Adipocyte (in vitro differentiated cells): ENCODE data around the gene COL15A1.

Experiments
- DNase-seq: peaks from one replicate; pipeline ENCODE4 v3.0.0-alpha.2; 2015; ENCODE audit warnings: low read depth
- H3K27me3 ChIP-seq: replicated peaks from 2 replicates; pipeline ENCODE4 v1.7.0; 2013; ENCODE audit warnings: mild to moderate bottlenecking, low read length, moderate library complexity; ENCODE audit not compliant: control insufficient read depth, insufficient read depth
- H3K36me3 ChIP-seq: 2 replicates; pipeline ENCODE4 v1.7.0; 2013; ENCODE audit warnings: low read length, mild to moderate bottlenecking, moderate library complexity; ENCODE audit not compliant: control insufficient read depth, insufficient read depth, severe bottlenecking
- H3K4me1 ChIP-seq: 2 replicates; pipeline ENCODE4 v1.7.0; 2013; ENCODE audit warnings: mild to moderate bottlenecking, low read length, moderate library complexity; ENCODE audit not compliant: control insufficient read depth, insufficient read depth
- H3K4me3 ChIP-seq: 2 replicates; pipeline ENCODE4 v1.7.0; 2013; ENCODE audit warnings: mild to moderate bottlenecking, low read length, moderate library complexity
- H3K9ac ChIP-seq: 2 replicates; pipeline ENCODE4 v1.7.0; 2013; ENCODE audit warnings: mild to moderate bottlenecking, low read length, moderate library complexity
- H3K9me3 ChIP-seq: 2 replicates; pipeline ENCODE4 v1.7.0; 2013; ENCODE audit warnings: mild to moderate bottlenecking, low read length, moderate library complexity; ENCODE audit not compliant: control insufficient read depth

The COL15A1 gene

DNA sequence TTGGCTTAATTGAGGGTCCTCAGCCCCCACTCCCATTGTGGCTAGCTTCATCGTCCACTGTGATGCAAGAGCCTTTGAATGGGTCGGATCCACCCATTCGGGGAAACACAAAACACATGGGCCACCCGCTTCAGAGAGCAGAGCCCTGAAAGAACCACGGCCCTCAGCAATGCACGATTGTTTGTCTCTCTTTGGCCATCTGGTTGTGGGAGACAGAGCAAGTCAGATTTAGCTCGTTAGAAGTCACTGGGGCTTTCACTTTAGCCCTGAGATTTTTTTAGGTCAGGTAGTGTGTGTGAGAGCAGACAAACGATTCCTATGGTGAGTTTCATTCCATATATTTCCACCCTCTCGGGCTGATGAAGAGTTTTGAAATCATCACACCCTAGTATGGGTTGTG lies 12.9 kb upstream of the COL15A1 start:
- H3K36me3 ChIP-seq: no peaks in the 10 kb centered on the region
- H3K9me3 ChIP-seq: no peaks in the 10 kb centered on the region
- H3K4me3 ChIP-seq: no peak overlapping the region
- no peak for DNase-seq
- H3K4me1 ChIP-seq: no peaks in the 10 kb centered on the region
- H3K27me3 ChIP-seq: peaks cover 13% of the 10 kb centered on the region
- H3K9ac ChIP-seq: no peak overlapping the region

DNA sequence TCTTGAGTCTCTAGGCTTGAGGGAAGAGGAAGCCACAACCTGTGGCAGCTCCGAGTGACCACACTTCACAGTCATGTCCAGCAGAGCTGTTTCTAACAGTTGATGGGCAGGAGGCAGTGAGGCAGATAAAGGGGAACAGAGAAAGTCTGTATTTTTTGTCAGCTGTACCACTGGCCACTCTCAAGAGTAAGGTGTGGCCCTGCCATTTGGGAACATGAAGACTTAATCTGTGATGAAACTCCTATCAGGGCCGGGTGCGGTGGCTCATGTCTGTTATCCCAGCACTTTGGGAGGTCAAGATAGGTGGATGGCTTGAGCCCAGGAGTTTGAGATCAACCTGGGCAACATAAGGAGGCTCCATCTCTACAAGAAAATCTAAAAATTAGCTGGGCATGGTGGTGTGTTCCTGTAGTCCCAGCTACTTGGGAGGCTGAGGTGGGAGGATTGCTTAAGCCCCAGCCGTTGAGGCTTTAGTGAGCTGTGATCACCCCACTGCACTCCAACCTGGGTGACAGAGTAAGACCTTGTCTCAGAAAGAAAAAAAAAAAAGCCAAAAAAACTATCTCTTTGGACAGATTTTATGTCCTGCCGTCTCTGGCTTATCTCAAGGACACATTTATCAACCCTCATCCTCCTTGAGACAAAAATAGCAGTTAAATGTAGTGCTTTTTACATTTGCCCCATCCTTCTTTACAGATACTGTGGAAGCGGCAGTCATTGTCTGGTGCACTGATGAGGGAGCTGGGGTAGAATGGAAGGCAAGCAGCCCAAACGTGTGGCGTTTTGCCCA lies 11.9 kb upstream of the COL15A1 start:
- Histone ChIP-seq H3K9me3 (no peaks in the 10 kb centered on the region), H3K36me3 (no peaks in the 10 kb centered on the region), H3K9ac (no peak overlapping the region), H3K4me3 (no peak overlapping the region), H3K4me1 (no peaks in the 10 kb centered on the region), H3K27me3 (peaks cover 21% of the 10 kb centered on the region)
- no peak for DNase-seq

GRCh38 chr9:98933185-98933584 lies 10.5 kb upstream of the COL15A1 start:
- no peaks in the 10 kb centered on the region for H3K36me3 ChIP-seq
- DNase-seq: no peak
- H3K27me3 ChIP-seq: peaks cover 26% of the 10 kb centered on the region
- no peak overlapping the region for H3K9ac ChIP-seq
- no peak overlapping the region for H3K4me3 ChIP-seq
- H3K9me3 ChIP-seq: no peaks in the 10 kb centered on the region
- H3K4me1 ChIP-seq: no peaks in the 10 kb centered on the region

DNA sequence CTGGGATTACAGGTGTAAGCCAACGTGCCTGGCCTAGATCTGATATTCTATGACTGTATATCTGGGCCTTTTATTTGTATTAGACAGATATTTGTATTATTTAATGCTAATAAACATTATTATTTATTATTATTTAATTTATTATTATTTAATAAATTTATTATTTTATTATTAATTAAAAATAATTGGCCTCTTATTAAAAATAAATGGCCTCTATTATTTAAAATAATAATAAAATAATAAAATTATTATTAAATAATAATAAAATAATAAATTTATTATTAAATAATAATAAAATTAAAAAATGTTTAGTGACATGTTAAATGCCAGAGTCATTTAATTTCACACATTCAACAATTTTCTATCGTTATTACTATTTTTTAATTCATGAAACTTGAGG lies 9.8 kb upstream of the COL15A1 start:
- no peak overlapping the region for H3K9ac ChIP-seq
- no peaks in the 10 kb centered on the region for H3K4me1 ChIP-seq
- DNase-seq: no peak
- no peaks in the 10 kb centered on the region for H3K36me3 ChIP-seq
- H3K4me3 ChIP-seq: no peak overlapping the region
- H3K27me3 ChIP-seq: peaks cover 26% of the 10 kb centered on the region
- no peaks in the 10 kb centered on the region for H3K9me3 ChIP-seq

DNA sequence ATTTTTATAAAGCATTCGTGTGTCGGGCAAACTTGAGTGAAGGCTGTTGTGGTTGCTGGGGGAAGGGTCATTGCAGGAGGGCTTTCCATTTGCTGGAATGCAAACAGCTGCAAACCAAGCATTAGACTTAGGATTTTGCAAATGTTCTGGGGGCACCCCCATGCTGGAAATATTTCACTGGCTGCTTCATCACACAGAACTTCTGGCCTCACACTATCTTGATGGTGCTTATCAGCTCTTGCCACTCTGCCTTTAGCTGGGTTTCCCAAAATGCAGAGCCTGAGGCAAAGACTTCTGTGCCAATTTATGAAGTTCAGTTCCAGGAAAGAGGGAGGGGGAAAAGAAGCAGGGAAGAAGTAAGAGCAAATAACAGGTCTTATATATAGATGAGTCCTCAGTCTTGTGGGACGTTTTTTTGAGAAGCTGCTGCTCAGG lies 8.6 kb upstream of the COL15A1 start:
- peaks cover 36% of the 10 kb centered on the region for H3K27me3 ChIP-seq
- H3K4me1 ChIP-seq: no peaks in the 10 kb centered on the region
- H3K9ac ChIP-seq: no peak overlapping the region
- no peaks in the 10 kb centered on the region for H3K36me3 ChIP-seq
- DNase-seq: peak; percentile 61
- no peak overlapping the region for H3K4me3 ChIP-seq
- no peaks in the 10 kb centered on the region for H3K9me3 ChIP-seq

GRCh38 chr9:98940276-98940675 lies 3.4 kb upstream of the COL15A1 start:
- no peaks in the 10 kb centered on the region for H3K36me3 ChIP-seq
- peaks cover 12% of the 10 kb centered on the region for H3K4me1 ChIP-seq
- H3K9me3 ChIP-seq: no peaks in the 10 kb centered on the region
- H3K27me3 ChIP-seq: peaks cover 41% of the 10 kb centered on the region
- DNase-seq: no peak
- no peak overlapping the region for H3K4me3 ChIP-seq
- H3K9ac ChIP-seq: no peak overlapping the region

DNA sequence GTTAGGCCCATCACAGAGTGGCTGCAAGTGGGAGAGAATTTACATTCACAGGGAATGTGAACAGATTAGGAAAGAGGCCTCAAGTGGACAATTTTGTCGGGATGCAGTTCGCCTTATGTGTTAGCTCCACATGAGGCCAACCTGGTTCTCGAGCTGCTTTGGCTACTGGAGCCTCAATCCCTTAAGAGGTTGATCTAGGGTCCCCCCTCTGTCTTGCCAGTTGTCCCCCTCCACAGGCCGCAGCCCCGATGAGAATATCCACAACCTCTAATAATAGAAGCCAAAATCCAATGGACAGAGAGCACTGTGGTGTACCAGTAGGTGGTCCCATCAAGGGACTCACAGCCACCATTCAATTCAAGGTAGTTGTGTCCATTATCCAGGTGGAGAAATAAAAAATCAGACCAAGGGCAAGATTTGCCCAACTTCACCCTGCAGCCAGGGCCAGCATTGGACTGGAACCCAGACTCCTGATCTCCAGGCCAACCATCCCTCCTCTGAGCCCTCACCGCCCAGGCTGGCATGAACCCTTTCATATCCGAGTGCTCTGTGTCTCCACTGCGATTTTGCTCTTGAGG lies 1.7 kb upstream of the COL15A1 start:
- Histone ChIP-seq H3K9me3 (no peaks in the 10 kb centered on the region), H3K4me3 (no peak overlapping the region), H3K9ac (no peak overlapping the region), H3K36me3 (no peaks in the 10 kb centered on the region), H3K27me3 (peaks cover 36% of the 10 kb centered on the region), H3K4me1 (peaks cover 20% of the 10 kb centered on the region)
- DNase-seq: no peak

DNA sequence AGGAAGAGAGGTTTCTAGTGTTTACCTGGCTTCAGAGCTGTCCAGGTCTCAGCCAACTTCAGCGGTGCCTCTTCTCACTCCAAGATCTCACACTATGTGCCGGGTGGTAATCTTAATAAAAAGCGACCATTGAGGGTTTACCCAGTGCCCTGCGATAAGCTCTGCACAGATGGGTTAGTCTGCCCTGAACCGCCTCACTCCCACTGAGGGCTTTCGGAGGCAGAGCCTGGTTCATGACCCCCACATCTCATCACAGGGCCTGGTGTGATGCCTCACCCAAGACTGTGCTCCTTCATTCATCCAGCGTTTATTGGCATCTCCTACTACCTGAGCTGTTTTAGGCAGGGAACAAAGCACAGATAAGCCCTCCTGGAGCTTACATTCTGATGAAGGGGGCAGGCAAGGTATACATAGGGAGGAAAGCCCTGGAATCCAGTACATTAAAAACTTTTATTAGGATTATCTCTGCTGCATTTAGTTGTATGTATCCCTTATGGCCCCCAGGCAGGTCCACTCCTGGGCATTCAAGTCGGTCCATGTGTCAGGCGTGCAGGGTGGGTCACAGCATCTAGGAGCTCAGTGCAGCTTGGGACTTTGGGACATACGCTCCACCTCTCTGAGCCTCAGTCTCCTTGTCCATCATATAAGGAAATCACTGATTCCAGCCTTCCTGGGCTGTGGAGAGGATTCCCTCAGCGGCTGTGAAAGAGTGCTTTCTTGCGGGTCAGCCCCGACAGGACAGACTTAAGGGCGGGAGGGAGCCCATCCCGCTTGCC lies 613 bp upstream of the COL15A1 start:
- Histone ChIP-seq H3K4me3 (peak overlapping the region; percentile 84), H3K9me3 (no peaks in the 10 kb centered on the region), H3K36me3 (no peaks in the 10 kb centered on the region), H3K9ac (peak overlapping the region; percentile 84), H3K4me1 (peaks cover 20% of the 10 kb centered on the region), H3K27me3 (peaks cover 34% of the 10 kb centered on the region)
- DNase-seq: no peak

DNA sequence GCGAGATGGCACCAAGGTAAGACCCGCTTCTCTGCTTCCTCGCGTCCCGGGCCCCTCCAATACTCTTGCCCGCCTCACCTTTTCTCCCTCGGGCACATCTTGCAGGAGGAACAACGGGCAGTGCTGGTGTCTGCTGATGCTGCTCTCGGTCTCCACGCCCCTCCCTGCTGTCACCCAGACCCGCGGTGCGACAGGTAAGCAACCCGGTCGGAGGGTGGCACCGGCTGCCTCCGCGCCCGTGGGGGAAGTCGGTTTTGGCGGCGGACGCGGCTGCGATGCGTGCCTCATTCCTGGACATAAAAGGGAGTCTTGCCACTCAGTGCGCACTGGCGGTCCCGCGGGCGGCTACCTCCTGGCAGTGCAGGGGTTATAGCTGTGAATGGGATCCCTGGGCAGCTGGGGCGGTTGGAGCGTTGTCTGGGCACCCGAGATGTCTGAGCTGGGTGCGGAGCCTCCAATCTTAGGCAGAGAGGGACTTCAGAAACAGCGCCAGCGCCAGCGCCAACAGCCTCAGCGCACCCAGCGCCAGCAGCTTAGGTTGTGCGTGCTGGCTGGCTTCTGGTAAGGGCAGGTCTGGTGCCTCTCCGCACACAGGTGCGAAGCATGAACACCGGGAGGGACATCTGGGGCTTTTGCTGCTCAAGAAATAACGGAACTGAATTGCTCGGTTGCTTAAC lies 488 bp downstream of the COL15A1 start:
- peak; percentile 57 for DNase-seq
- Histone ChIP-seq H3K9me3 (no peaks in the 10 kb centered on the region), H3K9ac (peak overlapping the region; percentile 84), H3K27me3 (peaks cover 33% of the 10 kb centered on the region), H3K4me3 (peak overlapping the region; percentile 84), H3K4me1 (peaks cover 20% of the 10 kb centered on the region), H3K36me3 (no peaks in the 10 kb centered on the region)

GRCh38 chr9:98944734-98945074 lies 997 bp downstream of the COL15A1 start:
- H3K9me3 ChIP-seq: no peaks in the 10 kb centered on the region
- peaks cover 20% of the 10 kb centered on the region for H3K4me1 ChIP-seq
- no peak for DNase-seq
- H3K27me3 ChIP-seq: peaks cover 27% of the 10 kb centered on the region
- H3K36me3 ChIP-seq: no peaks in the 10 kb centered on the region
- peak overlapping the region; percentile 84 for H3K9ac ChIP-seq
- peak overlapping the region; percentile 84 for H3K4me3 ChIP-seq

DNA sequence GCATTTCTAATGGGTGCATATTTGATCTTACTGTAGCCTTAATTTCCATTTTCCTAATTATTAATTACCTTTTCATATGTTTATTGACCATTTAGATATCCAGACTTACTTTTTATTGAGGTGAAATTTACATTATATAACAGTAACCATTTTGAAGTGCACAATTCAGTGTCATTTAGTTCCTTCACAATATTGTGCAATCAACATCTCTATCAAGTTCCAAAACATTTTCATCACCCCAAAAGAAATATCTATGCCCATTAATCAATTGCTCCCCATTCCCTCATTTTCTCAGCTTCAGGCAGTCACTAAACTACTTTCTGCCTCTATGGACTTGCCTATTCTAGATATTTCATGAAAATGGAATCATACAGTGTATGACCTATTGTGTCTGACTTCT lies 5.9 kb downstream of the COL15A1 start:
- Histone ChIP-seq H3K27me3 (peaks cover 13% of the 10 kb centered on the region), H3K9me3 (peaks cover 2% of the 10 kb centered on the region), H3K36me3 (no peaks in the 10 kb centered on the region), H3K4me1 (peaks cover 15% of the 10 kb centered on the region), H3K4me3 (no peak overlapping the region), H3K9ac (no peak overlapping the region)
- DNase-seq: no peak
